Uterus (tissue), 2 donors: Measurements from ENCODE around the gene LRIG1.

Source experiments
- POLR2A ChIP-seq, 2 donors: fragments of 450-650 bp; IDR thresholded peaks; one replicate each; pipeline ENCODE4 v1.6.1; 2016; ENCODE audit warnings: antibody characterized with exemption in 2 of 2, mild to moderate bottlenecking in 1 of 2, moderate library complexity in 1 of 2
- TF ChIP-seq, protein P1 (sequence below), 4 experiments: fragments of 200-600 bp in 2 of 4; fragments of 450-650 bp in 2 of 4; sonication (generic) in 2 of 4; IDR thresholded peaks; one replicate each; pipeline ENCODE4 v1.5.1; 2016 to 2019; ENCODE audit warnings: antibody characterized with exemption in 4 of 4, mild to moderate bottlenecking in 2 of 4, moderate library complexity in 1 of 4

- no peak for TF ChIP-seq POLR2A (IDR thresholded peaks at IDR 0.05)
- TF ChIP-seq, protein P1, sequence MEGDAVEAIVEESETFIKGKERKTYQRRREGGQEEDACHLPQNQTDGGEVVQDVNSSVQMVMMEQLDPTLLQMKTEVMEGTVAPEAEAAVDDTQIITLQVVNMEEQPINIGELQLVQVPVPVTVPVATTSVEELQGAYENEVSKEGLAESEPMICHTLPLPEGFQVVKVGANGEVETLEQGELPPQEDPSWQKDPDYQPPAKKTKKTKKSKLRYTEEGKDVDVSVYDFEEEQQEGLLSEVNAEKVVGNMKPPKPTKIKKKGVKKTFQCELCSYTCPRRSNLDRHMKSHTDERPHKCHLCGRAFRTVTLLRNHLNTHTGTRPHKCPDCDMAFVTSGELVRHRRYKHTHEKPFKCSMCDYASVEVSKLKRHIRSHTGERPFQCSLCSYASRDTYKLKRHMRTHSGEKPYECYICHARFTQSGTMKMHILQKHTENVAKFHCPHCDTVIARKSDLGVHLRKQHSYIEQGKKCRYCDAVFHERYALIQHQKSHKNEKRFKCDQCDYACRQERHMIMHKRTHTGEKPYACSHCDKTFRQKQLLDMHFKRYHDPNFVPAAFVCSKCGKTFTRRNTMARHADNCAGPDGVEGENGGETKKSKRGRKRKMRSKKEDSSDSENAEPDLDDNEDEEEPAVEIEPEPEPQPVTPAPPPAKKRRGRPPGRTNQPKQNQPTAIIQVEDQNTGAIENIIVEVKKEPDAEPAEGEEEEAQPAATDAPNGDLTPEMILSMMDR (IDR thresholded peaks at IDR 0.05), result no peak
Observed at GRCh38 chr3:66492672-66493071, 8.2 kb downstream of the LRIG1 start.
